Fibroblast of peridontal ligament (primary cell): ENCODE results near the gene DUSP9.

ENCODE experiments used
- DNase-seq: peaks from one replicate; pipeline ENCODE4 v3.0.0-alpha.2; 2010; ENCODE audit errors: extremely low read depth

Gene DUSP9

DNA sequence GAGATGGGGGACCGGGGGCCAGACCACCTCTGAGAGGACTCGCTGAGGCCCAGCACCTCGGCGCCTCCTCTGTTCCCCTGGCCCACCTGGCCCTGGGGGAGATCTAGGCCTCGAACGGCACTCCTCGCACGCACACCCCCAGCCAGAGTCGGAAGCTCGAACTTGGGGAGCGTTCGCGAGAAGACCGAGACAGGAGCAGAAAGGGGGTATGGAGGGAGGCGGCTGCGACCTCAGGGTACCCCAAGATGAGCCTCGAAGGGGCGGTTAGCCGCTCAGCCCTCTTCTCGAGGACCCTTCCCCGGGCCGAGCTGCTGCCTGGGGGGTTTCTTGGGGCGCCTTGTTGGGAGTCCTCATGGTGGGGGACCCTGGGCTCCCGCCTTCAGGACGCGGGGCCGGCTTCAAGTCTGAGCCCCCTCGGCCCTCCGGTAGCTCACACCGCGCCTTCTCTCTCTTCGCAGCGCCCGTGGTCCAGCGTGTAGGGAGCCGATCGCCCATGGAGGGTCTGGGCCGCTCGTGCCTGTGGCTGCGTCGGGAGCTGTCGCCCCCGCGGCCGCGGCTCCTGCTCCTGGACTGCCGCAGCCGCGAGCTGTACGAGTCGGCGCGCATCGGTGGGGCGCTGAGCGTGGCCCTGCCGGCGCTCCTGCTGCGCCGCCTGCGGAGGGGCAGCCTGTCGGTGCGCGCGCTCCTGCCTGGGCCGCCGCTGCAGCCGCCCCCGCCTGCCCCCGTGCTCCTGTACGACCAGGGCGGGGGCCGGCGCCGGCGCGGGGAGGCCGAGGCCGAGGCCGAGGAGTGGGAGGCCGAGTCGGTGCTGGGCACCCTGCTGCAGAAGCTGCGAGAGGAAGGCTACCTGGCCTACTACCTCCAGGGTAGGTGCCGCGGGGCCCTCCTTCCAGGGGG is 706 bp downstream of the DUSP9 start:
- DNase-seq = no peak

DNA sequence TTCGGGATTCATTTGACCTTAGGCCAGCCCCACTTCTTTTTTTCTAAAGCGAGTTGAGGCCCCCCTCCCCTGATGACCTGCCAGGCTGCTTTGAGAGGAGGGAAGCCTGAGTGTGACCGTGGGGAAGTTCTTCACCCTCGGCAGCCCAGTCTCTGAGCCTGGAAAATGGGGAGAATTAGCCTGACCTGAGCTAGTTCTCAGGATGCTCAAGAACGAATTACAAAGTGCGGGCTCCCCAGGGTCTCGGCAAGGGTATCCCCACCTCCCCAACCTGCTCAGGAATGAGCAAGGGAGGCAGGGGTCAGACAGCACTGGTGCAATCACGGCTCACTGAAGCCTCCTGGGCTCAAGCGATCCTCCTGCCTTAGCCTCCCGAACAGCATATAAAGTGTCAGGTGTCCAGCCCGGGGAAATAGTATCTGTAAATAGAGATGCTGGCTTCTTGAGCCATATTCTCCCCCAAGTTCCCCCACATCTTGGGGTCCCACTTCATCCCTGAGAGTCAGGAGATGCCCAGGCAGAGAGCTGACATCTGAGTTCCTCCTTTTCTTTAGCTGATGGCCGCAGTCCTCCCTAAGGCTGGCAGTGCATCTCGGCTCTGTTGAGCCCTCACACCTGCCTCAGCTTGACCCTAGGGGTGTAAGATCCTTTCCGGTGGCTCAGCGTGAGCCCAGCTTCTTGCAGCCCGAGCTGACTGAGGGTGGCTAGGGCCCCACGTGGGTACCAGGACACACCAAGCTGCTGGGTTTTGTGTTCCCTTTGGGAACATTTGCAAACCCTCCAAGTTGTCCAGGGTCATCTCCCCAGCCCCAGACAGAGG is 1.6 kb downstream of the DUSP9 start:
- DNase-seq = no peak

GRCh38 chrX:153649178-153649914 is 2.3 kb downstream of the DUSP9 start:
- DNase-seq = no peak

GRCh38 chrX:153649915-153650782 is 3.1 kb downstream of the DUSP9 start:
- DNase-seq = no peak

DNA sequence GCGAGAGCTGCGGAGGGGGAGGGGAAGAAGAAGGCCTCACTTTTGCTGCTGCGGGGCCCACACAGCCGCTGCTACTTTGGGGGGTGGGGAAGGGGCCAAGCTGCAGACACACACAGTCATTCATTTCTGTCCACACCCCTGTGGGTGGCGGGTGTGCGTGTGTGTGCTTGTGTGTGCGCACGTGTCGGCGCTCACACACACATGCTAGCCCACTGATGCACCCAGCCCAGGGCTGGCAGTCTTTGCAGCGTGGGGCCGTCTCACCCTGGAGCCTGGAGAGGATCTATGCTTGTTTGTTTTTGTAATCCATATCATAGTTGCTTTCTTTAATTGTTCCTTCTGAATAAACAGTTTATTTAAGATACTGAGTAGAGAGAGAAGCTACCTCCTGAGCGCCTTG is 4.0 kb downstream of the DUSP9 start:
- no peak for DNase-seq

- no peak for DNase-seq
Observed at GRCh38 chrX:153651540-153652079, 4.6 kb downstream of the DUSP9 start.

DNA sequence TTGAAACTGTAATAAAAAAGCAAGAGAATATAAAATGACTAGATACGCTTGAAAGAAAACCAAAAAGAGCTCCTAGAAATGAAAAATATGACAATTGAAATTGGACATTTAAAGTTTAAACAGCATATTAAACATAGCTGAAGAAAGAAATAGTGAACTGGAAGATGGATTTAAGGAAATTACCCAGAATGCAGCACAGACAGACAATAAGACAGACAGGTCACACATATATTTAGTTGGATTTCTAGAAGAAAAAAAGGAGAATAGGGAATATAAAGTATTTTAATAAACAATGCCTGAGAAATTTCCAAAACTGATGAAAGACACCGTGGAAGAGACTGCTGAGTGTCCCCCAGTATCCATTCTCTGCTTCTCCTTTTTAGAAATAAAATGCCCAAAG is 6.6 kb downstream of the DUSP9 start:
- DNase-seq = no peak

GRCh38 chrX:153657161-153657560 is 10.2 kb downstream of the DUSP9 start:
- DNase-seq = no peak

- no peak for DNase-seq
Observed at GRCh38 chrX:153659268-153659667, 12.3 kb downstream of the DUSP9 start.

DNA sequence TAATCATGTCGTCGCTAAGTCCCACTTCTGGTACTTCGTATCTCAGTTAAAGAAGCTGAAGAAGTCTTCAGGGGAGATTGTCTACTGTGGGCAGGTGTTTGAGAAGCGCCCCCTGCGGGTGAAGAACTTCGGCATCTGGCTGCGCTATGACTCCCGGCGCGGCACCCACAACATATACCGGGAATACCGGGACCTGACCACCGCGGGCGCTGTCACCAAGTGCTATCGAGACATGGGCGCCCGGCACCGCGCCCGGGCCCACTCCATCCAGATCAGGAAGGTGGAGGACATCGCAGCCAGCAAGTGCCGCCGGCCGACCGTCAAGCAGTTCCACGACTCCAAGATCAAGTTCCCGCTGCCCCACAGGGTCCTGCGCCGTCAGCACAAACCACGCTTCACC is 15.3 kb downstream of the DUSP9 start:
- DNase-seq = no peak

GRCh38 chrX:153665726-153666306 is 18.8 kb downstream of the DUSP9 start:
- no peak for DNase-seq

- DNase-seq = no peak
Observed at GRCh38 chrX:153667281-153667955, 20.4 kb downstream of the DUSP9 start.

- DNase-seq = peak; percentile 74
Observed at GRCh38 chrX:153667956-153668396, 21.0 kb downstream of the DUSP9 start.

DNA sequence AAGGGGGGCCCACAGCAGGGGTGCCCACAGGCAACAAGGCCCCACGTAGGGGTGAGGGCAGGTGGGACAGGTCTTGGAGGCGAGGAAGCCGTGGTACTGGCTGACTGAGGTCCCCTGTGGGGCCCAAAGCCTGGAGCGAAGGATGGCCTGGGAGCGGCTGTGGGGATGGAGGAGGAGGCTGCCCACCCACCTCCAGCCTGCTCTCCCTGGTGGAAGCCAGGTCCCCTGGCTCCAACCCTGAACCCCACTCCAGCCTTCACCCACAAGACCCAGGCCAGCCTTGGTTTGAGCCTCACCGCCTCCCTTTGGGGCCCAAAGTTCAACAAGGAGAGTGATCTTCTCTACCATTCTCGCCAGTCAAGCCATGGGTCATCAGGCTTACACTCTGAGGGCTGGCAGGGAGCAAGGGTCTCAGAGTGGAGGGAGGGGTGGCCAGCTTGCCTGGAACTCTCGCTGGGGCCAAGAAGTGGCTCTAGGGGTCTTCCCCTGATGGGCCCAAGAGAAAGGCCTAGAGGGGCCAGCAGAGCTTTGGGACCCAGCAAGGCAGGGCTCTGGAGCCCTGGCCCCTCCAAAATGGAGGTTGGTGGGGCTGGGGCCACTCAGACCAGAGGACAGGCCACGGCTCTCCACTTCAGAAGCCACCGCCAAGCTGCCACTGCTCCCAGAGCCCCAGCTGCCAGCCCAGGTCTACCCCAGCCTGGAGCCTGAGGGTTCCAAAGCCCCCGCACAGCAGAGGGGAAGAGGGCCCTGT is 21.6 kb downstream of the DUSP9 start:
- DNase-seq = no peak

DNA sequence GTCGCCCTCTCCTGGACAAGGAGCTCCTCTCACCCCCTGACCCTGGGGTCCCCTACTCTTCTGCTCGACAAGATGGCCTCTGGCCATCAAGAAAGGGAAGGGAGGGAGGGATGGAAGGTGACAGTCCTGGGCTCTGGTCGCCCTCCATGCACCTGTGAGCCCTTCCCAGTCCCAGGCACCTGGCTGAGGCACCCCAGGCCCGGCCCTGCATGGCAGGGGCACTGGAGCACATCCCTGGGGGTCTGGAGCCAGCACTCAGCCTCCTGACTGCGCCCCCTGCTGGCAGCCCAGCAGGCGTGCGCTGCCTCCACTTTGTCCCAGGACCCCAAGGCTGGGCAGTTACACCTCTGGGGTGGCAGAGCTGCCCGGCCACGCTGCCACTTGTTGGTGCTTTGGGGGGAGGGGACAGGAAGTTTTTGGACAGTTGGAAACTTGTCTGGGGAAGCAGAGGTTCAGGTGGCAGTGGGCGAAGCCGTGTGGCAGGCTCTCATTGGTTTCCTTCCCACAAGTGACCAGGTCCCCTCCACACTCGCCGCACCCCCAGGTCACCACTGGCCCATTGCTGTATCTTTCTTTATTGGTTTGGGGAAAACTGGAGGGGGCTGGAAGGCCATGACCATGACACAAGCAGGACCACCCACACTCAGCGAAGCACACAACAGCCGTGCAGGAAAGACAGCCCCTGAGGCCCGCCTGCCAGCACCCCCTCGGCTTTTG is 22.3 kb downstream of the DUSP9 start:
- DNase-seq = no peak

GRCh38 chrX:153669901-153670731 is 23.1 kb downstream of the DUSP9 start:
- DNase-seq = no peak

- DNase-seq = no peak
Observed at GRCh38 chrX:153670748-153671588, 24.0 kb downstream of the DUSP9 start.
